HG02642 (cell line): ENCODE results near the gene CUBN.
A peak's percentile ranks its signal among the peaks of the same experiment; 100 is the strongest.

Source experiments
- ATAC-seq: cut with Tn5 transposase; IDR thresholded peaks from one replicate; pipeline ENCODE4 v1.9.1; 2021; ENCODE audit warnings: mild to moderate bottlenecking; ENCODE audit not compliant: unreplicated experiment, poor library complexity

The CUBN gene

DNA sequence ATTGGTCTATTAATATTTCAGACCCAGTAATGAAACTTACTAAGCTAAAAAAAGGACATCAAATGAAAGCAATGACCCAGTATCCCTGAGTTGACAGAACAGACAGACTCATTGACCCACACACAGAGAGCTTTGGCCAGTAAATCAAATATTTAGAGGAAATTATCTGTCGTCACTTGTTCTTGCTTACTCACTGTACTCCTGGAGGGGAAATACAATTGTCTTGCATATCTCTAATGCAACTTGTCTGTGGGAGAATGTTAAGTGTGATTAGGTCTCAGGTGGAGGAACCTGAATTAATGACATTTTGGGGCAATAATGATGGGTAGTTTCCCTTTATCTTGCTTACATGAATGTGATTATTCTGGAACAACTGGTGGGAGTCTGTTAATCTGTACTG is 80.4 kb downstream of the CUBN start:
- no peak for ATAC-seq

DNA sequence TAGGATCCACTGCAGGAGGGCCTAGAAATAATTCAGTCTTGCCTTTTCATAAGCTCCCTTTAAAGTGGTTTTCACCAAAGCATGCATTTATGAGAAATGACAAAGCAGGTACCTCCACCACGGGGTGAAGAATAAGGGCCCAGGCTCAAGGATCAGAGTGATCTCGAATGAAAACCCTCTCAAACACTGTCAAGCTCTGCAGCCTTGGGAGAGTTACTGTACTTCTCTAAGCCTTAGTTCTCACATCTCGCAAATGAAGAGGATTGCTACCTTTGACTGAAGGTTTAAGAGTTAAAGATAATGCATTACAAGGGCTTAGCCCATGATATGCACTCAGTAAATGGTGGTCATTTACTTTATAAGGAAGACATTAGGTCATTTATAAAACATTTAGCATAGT is 81.7 kb downstream of the CUBN start:
- no peak for ATAC-seq

DNA sequence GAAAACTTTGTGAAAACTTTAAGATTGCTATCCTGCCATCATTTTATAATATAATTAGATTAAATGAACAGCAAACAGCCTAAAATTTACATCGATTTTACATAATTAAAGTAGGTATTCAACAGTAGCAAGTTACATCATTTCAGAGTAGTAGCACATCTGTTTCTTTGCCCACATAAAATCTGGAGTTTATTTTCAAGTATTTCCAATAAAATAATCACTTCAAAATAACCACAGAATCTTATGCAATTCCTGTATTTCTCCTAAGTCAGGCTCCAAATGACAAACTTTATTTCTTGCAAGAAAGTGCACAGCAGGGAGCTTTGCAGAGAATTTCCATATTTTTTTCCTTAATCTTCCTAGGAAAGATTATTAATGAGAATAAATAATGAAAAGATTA is 82.6 kb downstream of the CUBN start:
- ATAC-seq: no peak

DNA sequence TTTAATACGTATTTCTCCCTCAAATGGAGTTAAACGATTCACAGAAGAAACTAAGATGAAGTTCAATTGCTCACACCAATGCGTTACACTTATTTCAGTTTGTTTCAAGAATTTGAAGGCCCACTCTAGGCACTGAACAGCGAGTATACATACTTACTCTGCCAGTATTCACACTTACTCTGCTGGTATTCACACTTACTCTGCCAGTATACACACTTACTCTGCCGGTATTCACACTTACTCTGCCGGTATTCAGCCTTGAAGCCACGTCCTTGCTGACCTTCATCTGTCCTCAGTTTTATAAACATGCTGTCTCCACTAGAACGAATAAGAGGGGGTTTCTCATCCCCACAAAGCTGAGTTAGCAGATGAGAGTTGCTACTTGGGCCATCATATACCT is 86.0 kb downstream of the CUBN start:
- ATAC-seq: no peak

DNA sequence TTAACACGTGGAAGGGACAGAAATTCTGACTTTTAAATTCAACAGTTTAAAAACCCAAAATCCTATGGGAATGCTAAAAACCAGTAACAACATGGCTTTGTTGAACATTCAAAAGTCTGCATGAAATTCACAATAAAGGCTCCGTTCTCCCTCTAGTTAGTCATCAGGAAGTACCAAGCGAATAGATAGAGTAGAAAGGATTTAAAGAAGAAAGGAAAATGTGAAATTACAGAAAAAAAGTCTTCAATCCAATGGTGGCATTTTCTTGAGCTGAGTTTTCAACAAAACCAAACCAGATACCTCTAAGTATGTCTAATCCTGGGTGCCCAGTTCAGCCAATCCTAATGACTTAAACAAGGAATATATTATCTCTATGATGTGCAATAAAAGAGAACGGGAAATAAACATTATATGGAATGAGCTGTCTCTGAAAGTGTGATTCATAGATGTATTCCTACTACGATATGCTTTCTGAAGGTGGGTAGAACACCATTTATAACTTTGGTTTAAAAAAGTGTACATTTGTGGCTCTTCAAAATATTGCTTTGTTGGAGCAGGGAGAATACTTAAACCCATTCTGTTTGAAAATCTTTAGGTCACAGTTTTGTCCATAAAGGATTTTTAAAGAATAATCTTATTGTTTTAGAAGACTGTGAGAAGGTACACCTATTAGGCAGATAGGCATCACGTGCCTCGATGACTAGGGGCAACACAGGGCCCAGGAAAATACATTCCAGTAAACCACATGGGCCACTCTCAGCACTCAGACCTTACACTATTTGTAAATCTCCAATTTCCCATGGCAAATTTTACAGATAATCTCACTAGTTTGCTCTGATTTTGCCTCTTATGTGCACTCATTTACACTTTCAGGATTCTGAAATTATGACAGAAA is 87.7 kb downstream of the CUBN start:
- ATAC-seq: no peak

DNA sequence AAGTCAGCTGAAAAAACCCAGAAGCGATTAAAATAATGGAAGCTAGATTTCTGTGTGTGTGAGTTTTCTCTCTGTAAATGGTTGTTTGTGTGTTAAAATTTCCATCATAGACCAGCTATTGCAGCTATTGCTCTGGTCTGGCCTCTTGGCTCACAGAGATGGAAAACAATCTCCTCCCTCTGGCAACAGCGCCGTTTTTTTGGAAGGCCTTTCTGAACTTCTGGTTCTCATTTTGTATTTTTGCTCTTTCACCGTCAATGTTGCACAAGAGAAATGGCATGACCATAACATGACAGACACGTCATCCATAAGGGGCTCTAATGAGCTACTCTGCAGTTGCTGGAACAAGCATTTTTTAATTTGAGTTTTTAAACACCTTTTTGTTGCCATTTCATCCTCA is 91.0 kb downstream of the CUBN start:
- ATAC-seq: no peak

DNA sequence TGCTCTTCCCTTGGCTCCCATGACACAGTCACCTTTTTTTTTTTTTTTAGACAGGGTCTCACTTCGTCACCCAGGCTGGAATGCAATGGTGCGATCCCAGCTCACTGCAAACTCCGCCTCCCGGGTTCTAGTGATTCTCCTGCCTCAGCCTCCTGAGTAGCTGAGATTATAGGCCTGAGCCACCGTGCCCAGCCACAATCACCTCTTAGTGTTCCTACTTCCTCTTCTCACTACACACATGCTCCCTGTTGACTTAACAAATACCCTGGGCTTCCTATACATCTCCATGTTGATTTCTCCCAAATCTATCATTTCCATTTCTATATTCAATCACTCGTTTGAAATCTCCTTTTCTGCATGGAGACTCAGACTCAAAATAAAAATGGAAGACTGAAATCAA is 91.7 kb downstream of the CUBN start:
- no peak for ATAC-seq

DNA sequence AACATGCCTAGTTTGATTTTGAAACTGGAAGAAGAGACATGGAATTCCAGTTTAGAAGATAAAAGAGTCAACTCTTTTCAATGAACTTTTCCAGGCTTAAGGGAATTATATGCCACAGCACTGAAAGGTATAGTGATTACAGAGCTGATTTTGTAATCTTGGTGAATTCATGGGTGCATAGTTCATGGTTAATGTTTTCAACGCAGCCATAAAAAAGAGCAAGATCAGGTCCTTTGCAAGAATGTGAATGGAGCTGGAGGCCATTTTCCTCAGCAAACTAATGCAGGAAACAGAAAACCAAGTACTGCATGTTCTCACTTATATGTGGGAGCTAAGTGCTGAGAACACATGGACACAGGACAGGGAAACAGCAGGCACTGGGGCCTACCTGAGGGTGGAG is 94.2 kb downstream of the CUBN start:
- no peak for ATAC-seq

DNA sequence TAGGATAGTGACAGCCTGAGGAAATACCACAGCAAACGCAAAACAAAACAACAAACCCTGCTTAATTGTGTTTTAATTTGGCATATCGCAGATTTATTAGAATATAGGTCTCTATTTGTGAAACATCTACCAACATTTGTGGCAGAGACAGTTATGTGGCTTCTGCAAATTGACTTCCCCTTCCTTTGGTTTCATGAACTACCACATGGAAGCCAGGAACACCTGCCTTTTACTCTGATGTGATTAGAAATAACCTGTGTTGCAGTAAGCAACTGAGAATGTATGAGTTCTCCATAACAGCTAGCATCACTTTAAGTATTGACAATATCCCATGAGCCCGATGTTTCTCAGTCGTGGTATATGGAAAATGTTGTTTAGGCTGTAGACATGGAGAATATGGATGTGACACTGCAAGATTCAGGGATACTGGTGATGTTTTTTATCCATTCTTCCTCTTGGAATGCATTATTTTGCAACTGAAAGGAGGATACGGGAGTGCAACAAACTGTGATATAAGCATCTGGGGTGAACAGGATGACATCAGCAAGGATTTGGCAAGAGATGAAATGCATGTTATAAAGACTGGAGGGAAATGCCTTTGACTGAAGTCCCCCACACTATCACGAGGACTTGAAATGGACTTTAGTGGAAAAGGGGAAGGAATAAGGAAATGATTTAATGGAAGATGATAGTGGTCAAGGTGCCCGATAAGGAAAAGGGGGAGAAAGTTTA is 95.9 kb downstream of the CUBN start:
- no peak for ATAC-seq

DNA sequence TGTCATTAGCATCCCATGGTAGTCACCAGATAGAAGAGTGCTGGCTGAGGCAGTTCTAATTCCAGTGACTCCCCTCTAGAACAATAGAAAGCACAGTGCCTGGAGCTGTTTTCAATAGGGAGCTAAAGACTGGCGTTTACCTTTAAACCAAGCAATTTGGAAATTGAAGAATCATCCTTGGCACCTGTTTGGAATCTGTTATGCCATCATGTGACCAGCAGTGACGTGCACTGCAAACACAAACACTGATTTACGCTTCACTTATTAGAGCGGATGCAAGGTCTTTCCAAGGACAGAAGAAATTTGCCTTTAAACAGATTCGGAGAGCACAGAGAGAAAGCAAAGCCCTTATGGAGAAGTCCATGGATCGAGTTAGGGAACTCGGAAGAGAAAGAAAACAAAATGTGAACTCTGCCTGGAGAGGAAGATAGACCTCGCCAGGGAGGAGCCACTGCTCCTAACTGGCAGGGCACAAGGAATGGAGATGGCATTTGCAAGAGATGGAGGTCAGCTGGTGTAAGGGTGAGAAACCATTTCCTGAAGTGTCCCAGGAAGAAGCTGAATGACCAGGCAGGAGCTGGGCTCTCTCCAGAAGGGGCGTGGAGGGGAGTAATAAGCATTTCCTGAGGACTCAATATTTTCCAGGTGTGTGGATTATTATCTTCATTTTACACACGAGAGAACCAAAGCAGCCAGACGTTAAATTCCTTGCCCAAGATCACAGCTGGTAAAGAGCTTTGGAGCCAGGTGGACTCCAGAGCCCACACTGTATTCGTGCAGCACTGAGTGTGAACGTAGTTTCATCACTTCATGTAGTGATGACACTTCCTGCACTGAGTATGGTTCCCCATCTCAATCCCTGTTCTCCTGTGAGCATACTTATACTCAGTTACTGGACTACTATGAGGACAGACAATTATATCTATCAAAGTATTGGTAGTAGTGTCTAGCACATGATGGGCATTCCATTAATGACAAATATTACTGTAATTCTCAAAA is 97.7 kb downstream of the CUBN start:
- no peak for ATAC-seq

DNA sequence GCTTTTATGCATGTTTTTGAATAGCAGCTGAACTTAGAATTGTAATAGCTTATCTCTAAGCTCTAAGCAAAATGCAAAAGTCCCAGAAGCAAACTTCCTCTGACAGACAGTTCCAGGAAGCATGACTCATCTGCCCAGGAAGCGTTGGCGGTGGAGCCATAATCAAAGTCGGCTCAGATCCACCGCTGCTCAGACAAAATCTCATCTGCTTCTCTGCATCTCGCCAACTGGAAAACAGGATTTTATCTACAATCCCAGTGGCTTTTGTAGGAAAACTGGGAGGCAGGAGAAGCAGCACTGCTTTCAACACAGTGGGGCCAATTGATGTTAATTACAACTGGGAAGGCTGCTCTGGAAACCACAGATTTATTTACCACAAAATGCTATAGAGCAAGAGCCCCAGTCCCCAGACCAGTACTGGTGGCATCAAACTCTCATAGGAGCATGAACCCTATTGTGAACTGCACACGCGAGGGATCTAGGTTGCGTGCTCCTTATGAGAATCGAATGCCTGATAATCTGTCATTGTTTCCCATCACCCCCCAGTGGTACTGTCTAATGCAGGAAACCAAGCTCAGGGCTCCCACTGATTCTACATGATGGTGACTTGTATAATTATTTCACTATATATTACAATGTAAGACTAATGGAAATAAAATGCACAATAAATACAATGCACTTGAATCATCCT is 99.9 kb downstream of the CUBN start:
- ATAC-seq: no peak

DNA sequence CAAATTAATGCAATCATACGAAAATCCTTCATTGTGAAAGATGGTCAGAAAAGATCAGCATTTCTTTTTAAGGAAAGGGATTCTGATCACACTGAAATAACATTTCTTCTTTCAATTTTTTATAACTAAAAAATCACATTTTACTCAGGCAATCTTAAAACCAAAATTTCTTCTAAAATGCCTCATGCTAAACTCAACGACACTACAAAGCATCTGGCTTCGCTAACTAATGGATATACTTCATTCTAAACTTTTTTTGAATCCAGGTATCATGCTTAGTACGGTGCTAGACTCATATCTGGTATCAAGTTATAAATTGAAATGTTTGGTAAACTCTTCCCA is 100.4 kb downstream of the CUBN start:
- no peak for ATAC-seq

DNA sequence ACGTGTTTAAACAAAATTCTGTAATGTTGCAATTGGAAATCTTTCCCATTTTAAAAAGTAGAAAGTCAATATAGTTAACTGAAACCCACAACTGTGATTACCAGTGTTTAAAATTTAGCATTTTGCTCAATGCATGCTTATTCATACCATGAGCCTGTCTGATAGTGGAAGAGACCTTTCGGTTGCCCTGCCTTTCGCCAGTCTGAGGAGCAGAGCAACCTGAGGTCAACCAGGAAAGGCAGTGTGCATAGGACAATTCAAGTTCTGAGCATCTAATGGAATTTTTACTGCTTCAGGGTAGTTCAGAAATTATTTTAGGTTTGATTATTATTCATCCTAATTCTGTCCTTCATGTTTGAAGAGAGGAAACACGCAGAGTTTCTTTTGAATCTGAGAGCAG is 100.8 kb downstream of the CUBN start:
- no peak for ATAC-seq

DNA sequence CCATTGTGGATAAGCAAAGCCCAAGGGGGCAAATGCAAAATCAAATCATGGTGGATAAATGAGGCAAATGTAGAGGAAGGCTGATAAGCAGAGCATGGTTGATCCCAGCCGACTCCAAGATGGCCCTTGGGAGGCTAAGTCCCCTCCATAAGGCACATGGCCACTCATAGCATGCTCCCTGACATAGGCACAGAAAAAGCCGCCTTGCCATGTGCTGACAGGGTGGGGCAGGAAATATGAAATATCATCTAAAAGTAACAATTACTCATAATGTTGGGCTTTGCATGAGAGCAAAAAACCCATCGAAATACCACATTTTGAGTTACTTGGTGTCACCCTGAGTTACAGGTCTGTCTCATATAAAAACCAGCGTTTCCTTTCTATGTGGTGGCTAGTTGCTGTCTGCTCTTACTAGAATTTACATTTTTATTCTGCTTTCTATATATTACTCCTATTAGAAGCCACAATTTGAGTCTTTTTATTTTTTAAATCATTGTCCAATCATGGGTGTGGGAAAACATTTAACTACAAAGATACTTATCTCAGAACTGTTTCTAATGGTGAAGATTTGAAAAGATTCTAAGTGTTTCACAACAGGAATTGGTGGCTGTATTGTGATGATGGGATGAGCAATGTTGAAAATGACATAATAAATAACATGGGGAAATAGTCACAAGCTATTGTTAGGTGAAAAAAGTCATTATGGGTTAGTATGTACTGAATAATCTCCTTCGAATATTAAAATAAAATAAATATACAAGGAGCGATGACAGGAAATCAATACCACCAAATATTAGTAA is 102.7 kb downstream of the CUBN start:
- peak; percentile 50 for ATAC-seq

DNA sequence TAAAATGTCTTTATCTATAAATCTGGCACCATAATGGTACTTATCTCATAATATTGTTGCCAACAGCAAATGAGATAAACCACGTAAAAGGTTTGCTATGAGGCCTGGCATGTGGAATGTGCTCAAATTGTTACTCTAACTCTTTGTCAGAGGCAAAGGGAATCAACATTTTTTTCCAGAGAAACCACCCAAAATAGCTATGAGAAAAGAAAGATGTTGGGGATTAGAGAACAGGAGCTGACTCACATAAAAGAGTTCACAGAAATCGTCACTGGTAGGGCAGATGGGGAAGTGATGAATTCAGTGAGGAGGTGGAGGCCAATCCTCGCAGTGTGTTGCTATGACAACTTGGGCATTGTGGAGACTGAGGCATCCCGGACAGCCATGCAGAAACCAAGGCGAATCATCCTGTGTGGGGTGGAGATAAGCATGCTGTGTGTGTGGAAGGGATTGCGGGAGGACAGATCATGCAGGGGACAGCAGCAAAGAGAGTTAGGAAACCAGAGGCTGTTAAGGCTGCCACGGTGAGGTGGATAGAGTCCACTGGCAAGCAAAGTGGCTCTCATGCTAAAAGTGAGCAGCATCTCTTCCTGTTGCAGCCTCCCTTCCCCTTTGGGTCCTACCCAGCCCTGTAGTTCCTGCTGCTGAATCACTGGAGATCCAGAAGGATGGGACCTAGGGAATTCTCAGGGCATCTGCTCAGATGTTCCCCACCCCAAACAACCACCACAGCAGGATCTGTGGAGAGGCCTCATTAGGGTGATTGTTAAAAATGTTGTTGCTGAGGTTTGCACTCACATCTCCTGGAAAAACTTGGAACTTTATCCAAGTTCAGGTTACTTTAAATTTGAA is 103.9 kb downstream of the CUBN start:
- ATAC-seq: no peak

DNA sequence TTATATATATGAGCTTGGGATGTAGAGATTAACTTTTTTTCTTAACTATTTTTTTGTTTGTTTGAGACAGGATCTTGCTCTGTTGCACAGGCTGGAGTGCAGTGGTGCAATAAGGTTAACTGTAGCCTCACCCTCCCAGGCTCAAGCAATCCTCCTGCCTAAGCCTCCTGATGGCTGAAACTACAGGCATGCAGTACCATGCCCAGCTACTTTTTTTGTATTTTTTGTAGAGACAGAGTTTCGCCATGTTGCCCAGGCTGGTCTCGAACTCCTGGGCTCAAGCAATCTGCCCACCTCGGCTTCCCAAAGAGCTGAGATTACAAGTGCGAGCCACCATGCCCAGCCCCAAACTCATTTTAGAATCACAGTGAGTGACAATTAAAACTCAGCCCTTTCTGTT is 105.2 kb downstream of the CUBN start:
- ATAC-seq: no peak

DNA sequence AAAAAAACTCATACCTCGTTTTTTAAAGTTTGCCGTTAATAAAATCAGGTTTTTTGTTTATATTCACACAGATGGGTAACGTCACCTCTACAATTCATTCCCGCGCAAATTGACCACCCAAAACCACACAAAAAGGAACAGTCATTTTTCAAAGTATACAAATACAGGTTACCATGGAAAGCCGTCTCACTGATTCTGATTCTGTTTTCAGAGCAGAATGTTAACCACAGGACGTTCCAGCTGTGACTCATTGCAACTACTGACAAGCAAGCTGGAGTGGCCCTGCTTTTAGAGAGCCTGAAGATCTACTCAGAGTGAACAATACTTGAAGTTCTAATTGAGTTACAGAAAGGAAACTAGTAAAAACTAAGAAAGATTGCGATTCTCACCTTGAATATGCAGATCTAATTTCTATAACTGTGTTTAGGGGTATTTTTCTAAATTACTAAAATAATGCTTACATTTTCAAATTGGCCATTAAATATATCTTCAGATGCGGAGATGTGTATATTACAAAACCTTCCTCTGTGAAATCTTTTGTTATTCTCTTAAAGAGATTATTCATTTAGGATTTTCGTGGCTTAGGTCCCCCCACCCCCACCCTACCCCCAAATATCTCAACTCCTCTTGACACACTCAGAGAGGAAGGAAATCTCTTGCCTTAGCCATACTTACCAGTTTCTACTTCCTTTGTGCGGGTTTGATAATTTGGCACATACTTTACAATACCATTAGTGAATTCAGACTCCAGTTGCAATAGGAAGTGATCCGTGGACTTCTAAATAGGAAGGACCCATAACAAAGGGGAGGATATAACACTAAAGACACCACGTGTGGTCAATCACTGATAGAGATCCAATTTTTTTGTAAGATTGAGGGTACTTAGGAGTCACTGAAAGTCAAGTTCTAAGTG is 106.0 kb downstream of the CUBN start:
- peak; percentile 97 for ATAC-seq
